DOHH2 (cell line): ENCODE measurements around the gene WDR73.

ENCODE experiments used
- EZH2phosphoT487 ChIP-seq: fragments of 200-600 bp; sonication (generic); IDR thresholded peaks from 2 replicates; pipeline ENCODE4 v1.6.1; 2017; ENCODE audit warnings: borderline replicate concordance, mild to moderate bottlenecking, antibody characterized with exemption, low read length, moderate library complexity, mixed read lengths
- TF ChIP-seq, protein P1 (sequence below): fragments of 200-600 bp; sonication (generic); IDR thresholded peaks from one replicate; pipeline ENCODE4 v1.5.1; 2014; ENCODE audit warnings: antibody characterized with exemption, mild to moderate bottlenecking, low read depth, low read length; ENCODE audit not compliant: poor library complexity, severe bottlenecking

GRCh38 chr15:84638103-84638502 is 16.0 kb downstream of the WDR73 start:
- TF ChIP-seq, protein P1, sequence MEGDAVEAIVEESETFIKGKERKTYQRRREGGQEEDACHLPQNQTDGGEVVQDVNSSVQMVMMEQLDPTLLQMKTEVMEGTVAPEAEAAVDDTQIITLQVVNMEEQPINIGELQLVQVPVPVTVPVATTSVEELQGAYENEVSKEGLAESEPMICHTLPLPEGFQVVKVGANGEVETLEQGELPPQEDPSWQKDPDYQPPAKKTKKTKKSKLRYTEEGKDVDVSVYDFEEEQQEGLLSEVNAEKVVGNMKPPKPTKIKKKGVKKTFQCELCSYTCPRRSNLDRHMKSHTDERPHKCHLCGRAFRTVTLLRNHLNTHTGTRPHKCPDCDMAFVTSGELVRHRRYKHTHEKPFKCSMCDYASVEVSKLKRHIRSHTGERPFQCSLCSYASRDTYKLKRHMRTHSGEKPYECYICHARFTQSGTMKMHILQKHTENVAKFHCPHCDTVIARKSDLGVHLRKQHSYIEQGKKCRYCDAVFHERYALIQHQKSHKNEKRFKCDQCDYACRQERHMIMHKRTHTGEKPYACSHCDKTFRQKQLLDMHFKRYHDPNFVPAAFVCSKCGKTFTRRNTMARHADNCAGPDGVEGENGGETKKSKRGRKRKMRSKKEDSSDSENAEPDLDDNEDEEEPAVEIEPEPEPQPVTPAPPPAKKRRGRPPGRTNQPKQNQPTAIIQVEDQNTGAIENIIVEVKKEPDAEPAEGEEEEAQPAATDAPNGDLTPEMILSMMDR = no peak
- TF ChIP-seq EZH2phosphoT487 = no peak
